ENCODE measurements around the gene KIAA0408.

KIAA0408 gene

DNA sequence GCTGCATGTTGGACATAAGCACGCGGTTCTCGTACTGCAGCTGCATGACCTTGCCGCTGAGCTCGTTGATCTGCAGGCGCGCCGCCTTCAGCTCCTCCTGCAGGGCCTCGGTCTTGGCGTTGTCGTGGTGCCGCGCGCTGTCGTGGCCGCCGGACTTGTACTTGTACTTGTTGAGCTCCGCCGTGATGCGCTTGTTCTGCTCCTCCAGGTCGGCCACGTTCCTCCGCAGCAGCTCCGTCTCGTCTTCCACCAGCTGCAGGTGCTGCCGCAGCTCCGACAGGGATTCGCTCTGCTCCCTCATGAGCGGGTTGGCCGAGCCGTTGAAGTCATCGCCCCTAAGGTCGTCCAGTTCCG lies 16.6 kb upstream of the KIAA0408 start:
- TF ChIP-seq, protein P1, sequence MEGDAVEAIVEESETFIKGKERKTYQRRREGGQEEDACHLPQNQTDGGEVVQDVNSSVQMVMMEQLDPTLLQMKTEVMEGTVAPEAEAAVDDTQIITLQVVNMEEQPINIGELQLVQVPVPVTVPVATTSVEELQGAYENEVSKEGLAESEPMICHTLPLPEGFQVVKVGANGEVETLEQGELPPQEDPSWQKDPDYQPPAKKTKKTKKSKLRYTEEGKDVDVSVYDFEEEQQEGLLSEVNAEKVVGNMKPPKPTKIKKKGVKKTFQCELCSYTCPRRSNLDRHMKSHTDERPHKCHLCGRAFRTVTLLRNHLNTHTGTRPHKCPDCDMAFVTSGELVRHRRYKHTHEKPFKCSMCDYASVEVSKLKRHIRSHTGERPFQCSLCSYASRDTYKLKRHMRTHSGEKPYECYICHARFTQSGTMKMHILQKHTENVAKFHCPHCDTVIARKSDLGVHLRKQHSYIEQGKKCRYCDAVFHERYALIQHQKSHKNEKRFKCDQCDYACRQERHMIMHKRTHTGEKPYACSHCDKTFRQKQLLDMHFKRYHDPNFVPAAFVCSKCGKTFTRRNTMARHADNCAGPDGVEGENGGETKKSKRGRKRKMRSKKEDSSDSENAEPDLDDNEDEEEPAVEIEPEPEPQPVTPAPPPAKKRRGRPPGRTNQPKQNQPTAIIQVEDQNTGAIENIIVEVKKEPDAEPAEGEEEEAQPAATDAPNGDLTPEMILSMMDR (IDR thresholded peaks at IDR 0.05; ENCODE audit: low read depth, low read length): no peak
- H3K4me3 ChIP-seq (ENCODE audit: low read depth, low read length): no peak overlapping the region

DNA sequence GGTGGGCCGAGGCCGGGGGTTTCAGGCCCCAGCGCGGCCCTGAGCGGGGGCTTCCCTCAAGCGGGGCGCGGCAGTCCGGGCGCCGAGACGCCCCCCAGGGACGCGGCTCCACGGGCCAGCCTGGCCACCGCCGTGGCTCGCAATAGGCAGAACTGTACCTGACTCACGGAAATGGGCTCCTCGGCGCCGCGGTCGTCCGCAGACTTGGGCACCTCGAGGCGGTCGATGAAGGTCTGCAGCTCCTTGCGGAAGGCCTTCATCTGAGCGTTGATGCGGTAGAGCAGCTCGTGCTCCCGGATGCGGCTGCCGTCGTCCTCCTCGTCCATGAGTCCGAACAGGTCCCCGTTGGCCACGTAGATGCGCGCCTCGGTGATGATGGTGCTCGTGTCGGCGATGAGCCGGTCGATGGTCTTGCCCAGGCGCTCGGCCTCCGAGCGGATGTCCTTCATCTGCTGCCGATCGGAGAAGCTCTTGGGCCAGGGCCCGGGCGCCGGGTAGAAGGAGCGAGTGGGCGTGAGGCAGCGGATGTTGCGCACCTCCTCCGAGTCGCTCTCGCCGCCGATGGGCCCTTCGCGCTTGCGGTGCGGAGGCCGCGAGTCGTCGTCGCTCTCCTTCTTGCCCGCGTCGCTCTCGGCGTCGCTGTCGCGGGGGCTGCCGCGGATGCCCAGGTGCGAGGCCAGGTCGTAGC lies 16.1 kb upstream of the KIAA0408 start:
- H3K4me3 ChIP-seq (ENCODE audit: low read depth, low read length): no peak overlapping the region
- TF ChIP-seq, protein P1 (IDR thresholded peaks at IDR 0.05; ENCODE audit: low read depth, low read length): no peak

DNA sequence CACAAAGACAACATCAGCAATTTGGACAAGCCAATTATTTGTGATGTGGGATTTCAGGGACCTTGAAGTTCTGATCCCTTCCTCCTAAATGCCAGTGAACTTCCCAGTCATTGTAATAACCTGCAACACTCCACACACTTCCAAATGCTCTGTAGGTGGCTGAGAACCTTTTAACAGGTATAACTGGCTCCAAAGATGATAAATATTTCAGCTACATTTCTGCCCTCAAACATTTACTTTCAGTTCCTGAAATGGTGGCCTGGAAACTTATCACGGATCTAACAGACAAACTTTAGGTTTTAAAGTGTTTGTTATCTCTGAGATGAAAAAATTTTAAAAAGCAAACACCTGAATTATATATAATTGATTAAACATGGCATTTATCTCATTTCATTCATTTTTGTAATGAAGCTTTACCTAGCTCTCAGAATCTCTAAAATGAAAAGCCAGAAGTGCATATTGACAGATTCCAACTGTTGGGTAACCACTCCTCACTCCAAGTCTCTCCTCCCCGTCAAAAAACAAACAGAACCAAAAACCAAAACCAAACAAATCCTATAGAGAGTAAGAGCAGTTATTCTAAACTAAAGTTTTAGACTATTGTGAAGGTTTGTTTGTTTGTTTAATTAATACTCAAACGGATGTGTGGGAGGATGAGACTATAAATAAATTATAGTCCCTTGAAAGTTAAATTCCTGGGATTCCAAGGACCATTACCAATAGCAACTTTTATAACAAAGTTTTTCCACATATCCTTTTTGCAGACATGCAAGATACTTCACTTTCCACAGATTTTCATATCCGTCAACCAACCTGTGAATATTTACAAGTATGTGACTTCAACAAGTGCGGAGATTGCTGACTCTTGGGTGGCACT lies 12.4 kb upstream of the KIAA0408 start:
- TF ChIP-seq, protein P1 (IDR thresholded peaks at IDR 0.05; ENCODE audit: low read depth, low read length): no peak
- no peak overlapping the region for H3K4me3 ChIP-seq (ENCODE audit: low read depth, low read length)

DNA sequence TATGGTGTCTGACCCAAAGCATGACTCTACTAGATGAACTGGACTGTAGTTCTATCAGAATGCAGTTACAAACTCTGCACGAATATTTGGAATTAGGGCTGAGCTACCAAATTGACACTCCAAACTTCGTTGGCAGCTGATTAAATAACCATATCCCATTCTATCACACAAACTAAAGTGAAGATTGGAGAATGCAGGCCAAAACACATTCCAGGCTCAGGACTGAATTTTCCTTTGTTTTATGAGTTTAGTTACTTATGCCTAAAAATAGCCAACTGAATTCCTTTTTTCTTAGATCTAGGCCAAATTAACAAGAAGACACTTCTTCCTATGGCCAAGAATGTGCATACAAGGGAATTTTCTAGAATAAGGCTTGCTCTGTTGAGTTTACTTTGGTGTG lies 9.7 kb upstream of the KIAA0408 start:
- TF ChIP-seq, protein P1 (IDR thresholded peaks at IDR 0.05; ENCODE audit: low read depth, low read length): no peak
- no peak overlapping the region for H3K4me3 ChIP-seq (ENCODE audit: low read depth, low read length)

DNA sequence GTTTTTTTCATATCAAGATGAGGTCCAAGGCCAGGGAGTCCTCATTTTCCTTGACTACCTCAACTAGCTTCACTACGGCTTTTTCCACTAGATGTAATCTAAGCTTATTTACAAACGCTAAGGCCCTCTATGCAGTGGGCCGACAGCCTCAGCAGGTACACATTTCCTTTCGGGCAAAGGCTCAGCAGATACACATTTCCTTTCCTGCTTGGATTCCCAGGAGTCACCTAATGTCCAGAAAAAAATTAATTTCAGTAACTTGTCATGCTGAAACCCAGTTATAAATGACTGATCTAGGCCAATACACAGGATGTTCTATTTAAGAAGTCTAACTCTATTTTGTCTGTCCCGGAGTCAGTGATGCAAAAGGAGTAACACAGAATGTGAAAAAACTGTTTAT lies 7.2 kb upstream of the KIAA0408 start:
- no peak overlapping the region for H3K4me3 ChIP-seq (ENCODE audit: low read depth, low read length)
- TF ChIP-seq, protein P1 (IDR thresholded peaks at IDR 0.05; ENCODE audit: low read depth, low read length): no peak

DNA sequence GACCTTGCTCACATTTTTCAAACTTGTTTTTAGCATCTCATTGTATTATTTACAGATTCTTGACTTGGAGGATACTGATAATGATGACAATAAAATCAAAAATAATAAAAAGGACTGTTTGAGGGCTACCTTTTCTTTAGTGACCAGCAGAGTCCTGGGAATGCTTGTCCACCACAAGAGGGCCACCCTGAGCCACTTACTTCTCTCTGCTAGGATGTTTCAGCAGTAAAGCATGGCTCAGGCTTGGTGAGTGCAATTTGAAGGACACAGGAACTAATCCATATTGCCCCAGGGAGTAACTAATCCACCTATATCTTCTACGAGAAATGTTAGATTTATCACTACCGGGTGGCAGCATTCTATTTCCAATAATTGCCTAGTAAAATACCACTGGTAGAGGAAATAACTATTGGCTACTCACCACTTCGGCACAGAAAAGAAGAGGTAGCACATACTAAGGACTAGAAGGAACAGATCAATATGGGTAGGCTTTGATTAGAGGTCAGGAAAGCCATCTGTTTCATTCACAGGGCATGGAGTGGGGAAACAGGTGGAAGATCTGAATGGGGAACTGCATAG lies 5.8 kb upstream of the KIAA0408 start:
- no peak overlapping the region for H3K4me3 ChIP-seq (ENCODE audit: low read depth, low read length)

More for the DNA sequence above, 5.8 kb upstream of the KIAA0408 start:
- TF ChIP-seq, protein P1 (IDR thresholded peaks at IDR 0.05; ENCODE audit: low read depth, low read length): peak; percentile 87
